HepG2 (cell line): Measurements from ENCODE around the gene CTSW. TPM values are rescaled to one million over a fixed set of nuclear protein-coding genes. Genes with fewer than 3 reads are reported as not detected.

Source experiments
- BRD4 ChIP-seq: sonication (generic); formaldehyde crosslinking; IDR thresholded peaks from 2 replicates; pipeline ENCODE4 v1.4.0; 2020; ENCODE audit warnings: missing genetic modification reagents
- GFI1 ChIP-seq: sonication (generic); formaldehyde crosslinking; IDR thresholded peaks from 2 replicates; pipeline ENCODE4 v1.5.0; 2020; ENCODE audit warnings: missing genetic modification reagents, mild to moderate bottlenecking, borderline replicate concordance
- JUN ChIP-seq: sonication (generic); formaldehyde crosslinking; IDR thresholded peaks from 2 replicates; pipeline ENCODE4 v1.4.0; 2020; ENCODE audit warnings: mild to moderate bottlenecking, missing genetic modification reagents
- KDM2A ChIP-seq: sonication (generic); formaldehyde crosslinking; IDR thresholded peaks from 2 replicates; pipeline ENCODE4 v1.4.0; 2020; ENCODE audit warnings: low read depth, missing genetic modification reagents, borderline replicate concordance
- MEF2D ChIP-seq: sonication (generic); formaldehyde crosslinking; IDR thresholded peaks from 2 replicates; pipeline ENCODE4 v1.5.1; 2020; ENCODE audit warnings: mild to moderate bottlenecking, missing genetic modification reagents
- MEIS1 ChIP-seq: sonication (generic); formaldehyde crosslinking; IDR thresholded peaks from 2 replicates; pipeline ENCODE4 v1.9.0; 2021; ENCODE audit warnings: mild to moderate bottlenecking, missing genetic modification reagents, moderate library complexity, borderline replicate concordance
- MLLT10 ChIP-seq: sonication (generic); formaldehyde crosslinking; IDR thresholded peaks from 2 replicates; pipeline ENCODE4 v1.4.0; 2020; ENCODE audit warnings: missing genetic modification reagents
- NR2F1 ChIP-seq, 2 experiments: fragments of 450-650 bp in 1 of 2; formaldehyde crosslinking in 1 of 2; IDR thresholded peaks; 2 replicates each; pipeline versions ENCODE4 v1.5.0 to v1.6.1; 2016 to 2020; ENCODE audit warnings: mild to moderate bottlenecking in 1 of 2, missing compliant biosample characterization in 1 of 2, missing genetic modification reagents in 1 of 2, moderate library complexity in 1 of 2
- NR2F6 ChIP-seq, 2 experiments: IDR thresholded peaks; 2 replicates each; pipeline ENCODE4 v1.6.1; 2016; ENCODE audit warnings: antibody characterized with exemption in 1 of 2, mild to moderate bottlenecking in 1 of 2
- PHB2 ChIP-seq: fragments of 450-650 bp; IDR thresholded peaks from 2 replicates; pipeline ENCODE4 v1.6.1; 2018; ENCODE audit not compliant: partially characterized antibody
- ZBTB7A ChIP-seq: sonication (generic); formaldehyde crosslinking; IDR thresholded peaks from 2 replicates; pipeline ENCODE4 v1.8.0; 2022; ENCODE audit warnings: mild to moderate bottlenecking, missing genetic modification reagents
- ZNF296 ChIP-seq: sonication (generic); formaldehyde crosslinking; conservative IDR thresholded peaks from 2 replicates; pipeline ENCODE4 v1.5.0; 2020; ENCODE audit warnings: mild to moderate bottlenecking, missing genetic modification reagents
- ZNF563 ChIP-seq: sonication (generic); formaldehyde crosslinking; IDR thresholded peaks from 2 replicates; pipeline ENCODE4 v1.8.0; 2022; ENCODE audit warnings: mild to moderate bottlenecking, moderate library complexity, missing genetic modification reagents
- ZNF761 ChIP-seq: sonication (generic); formaldehyde crosslinking; conservative IDR thresholded peaks from 2 replicates; pipeline ENCODE4 v1.4.0; 2020; ENCODE audit warnings: mild to moderate bottlenecking, missing genetic modification reagents
- ZNF883 ChIP-seq: sonication (generic); formaldehyde crosslinking; IDR thresholded peaks from 2 replicates; pipeline ENCODE4 v1.5.1; 2020; ENCODE audit warnings: mild to moderate bottlenecking, missing genetic modification reagents; ENCODE audit errors: not compliant biosample characterization
- polyA plus RNA-seq, 8 experiments: library from polyadenylated mRNA; depleted of rRNA in 3 of 8; stranded (reverse) in 7 of 8; unstranded in 1 of 8; fragments of >200 nt; fragmentation: Illumina TruSeq in 4 of 8; extraction: Trizol in 4 of 8; gene quantifications; 2 replicates each; pipeline versions ENCODE4 v1.2.1 to v1.2.3, GENCODE V29; 2011 to 2016; ENCODE audit warnings: low read depth in 4 of 8, missing spikeins in 1 of 8, mixed read lengths in 1 of 8; ENCODE audit not compliant: insufficient read depth in 1 of 8
- total RNA-seq, 5 experiments: library from RNA; depleted of rRNA; stranded (reverse); fragments of >200 nt; fragmentation: Illumina TruSeq; extraction: Trizol; gene quantifications; 2 replicates each; pipeline ENCODE4 v1.2.3, GENCODE V29; 2016; ENCODE audit warnings: low read depth in 1 of 5
- TF ChIP-seq, protein P1 (sequence below): sonication (generic); formaldehyde crosslinking; IDR thresholded peaks from 2 replicates; pipeline ENCODE4 v1.8.0; 2022; ENCODE audit warnings: mild to moderate bottlenecking, missing genetic modification reagents; ENCODE audit not compliant: insufficient replicate concordance
- TF ChIP-seq, protein P2 (sequence below): sonication (generic); formaldehyde crosslinking; IDR thresholded peaks from 2 replicates; pipeline ENCODE4 v1.4.0; 2020; ENCODE audit warnings: mild to moderate bottlenecking, missing genetic modification reagents
- TF ChIP-seq, protein P3 (sequence below): sonication (generic); formaldehyde crosslinking; IDR thresholded peaks from 2 replicates; pipeline ENCODE4 v1.5.1; 2020; ENCODE audit warnings: mild to moderate bottlenecking, missing genetic modification reagents, moderate library complexity
- TF ChIP-seq, protein P4 (sequence below): fragments of 450-650 bp; IDR thresholded peaks from 2 replicates; pipeline ENCODE4 v1.6.1; 2016
- TF ChIP-seq, protein P5 (sequence below), 2 experiments: sonication (generic) in 1 of 2; formaldehyde crosslinking in 1 of 2; IDR thresholded peaks; 2 replicates each; pipeline versions ENCODE4 v1.4.0 to v1.6.1; 2016 to 2020; ENCODE audit warnings: borderline replicate concordance in 1 of 2, low read depth in 1 of 2, mild to moderate bottlenecking in 1 of 2, missing genetic modification reagents in 1 of 2

The CTSW gene
- total and polyA plus RNA-seq, 2 of the 13 experiments (the other 11 are each of a cell fraction or from before 2014, with no cell fraction given), result 0.09 TPM; not detected in 1

DNA sequence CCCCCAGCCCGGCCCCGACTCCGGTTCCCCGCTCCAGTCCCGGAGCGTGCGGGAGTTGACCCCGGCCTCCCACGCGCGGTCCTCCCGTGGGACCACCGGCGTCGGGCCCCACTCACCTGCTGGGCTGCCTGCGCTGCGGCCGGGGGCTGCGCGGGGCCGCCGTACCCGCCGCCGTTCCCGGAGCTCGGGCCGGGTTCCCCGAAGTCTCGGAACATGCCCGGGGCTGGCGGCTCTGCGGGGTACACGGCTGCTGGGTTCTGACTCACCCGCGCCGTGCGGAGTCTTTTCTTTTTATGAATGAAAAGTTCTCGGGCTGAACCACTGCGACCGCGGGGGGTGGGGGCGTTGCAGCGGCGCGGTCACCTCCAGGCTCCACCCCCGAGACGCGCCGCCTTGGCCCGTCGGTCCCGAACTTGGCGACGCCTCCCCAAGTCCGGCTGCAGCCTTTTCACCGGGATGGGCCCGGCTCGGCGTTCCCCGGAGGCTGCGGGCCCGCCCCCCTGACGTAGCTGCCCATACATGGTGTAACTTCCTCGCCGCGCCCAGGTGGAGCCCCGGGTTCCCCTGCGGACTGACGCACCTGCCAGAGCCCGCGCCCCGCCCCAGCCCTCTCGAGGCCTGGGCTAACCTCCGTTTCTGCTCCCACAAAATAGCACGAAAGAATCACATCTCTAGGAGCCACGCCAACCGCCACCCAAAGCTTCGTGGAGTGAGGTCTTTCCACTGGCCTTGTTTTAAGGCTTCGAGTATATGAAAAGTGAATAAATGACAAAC is 20.7 kb downstream of the CTSW start, which contains the start of gene FOSL1 (continued):
- no peak for TF ChIP-seq JUN
- TF ChIP-seq, protein P1, sequence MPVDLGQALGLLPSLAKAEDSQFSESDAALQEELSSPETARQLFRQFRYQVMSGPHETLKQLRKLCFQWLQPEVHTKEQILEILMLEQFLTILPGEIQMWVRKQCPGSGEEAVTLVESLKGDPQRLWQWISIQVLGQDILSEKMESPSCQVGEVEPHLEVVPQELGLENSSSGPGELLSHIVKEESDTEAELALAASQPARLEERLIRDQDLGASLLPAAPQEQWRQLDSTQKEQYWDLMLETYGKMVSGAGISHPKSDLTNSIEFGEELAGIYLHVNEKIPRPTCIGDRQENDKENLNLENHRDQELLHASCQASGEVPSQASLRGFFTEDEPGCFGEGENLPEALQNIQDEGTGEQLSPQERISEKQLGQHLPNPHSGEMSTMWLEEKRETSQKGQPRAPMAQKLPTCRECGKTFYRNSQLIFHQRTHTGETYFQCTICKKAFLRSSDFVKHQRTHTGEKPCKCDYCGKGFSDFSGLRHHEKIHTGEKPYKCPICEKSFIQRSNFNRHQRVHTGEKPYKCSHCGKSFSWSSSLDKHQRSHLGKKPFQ (CRISPR knock-in tag), result no peak
- TF ChIP-seq ZBTB7A, result no peak
- TF ChIP-seq ZNF761 (CRISPR knock-in tag), result no peak
- TF ChIP-seq, protein P2, sequence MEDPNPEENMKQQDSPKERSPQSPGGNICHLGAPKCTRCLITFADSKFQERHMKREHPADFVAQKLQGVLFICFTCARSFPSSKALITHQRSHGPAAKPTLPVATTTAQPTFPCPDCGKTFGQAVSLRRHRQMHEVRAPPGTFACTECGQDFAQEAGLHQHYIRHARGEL (CRISPR knock-in tag), result no peak
- TF ChIP-seq PHB2, result no peak
- no peak for TF ChIP-seq NR2F6 (IDR thresholded peaks at IDR 0.05)
- TF ChIP-seq NR2F6 (CRISPR knock-in tag; IDR thresholded peaks at IDR 0.05), result peak; percentile 36; the same call in 1 of the 2 replicates
- no peak for TF ChIP-seq GFI1 (CRISPR knock-in tag)
- TF ChIP-seq ZNF296 (CRISPR knock-in tag), result no peak
- TF ChIP-seq NR2F1 (CRISPR knock-in tag; IDR thresholded peaks at IDR 0.05), result no peak
- TF ChIP-seq, protein P3, sequence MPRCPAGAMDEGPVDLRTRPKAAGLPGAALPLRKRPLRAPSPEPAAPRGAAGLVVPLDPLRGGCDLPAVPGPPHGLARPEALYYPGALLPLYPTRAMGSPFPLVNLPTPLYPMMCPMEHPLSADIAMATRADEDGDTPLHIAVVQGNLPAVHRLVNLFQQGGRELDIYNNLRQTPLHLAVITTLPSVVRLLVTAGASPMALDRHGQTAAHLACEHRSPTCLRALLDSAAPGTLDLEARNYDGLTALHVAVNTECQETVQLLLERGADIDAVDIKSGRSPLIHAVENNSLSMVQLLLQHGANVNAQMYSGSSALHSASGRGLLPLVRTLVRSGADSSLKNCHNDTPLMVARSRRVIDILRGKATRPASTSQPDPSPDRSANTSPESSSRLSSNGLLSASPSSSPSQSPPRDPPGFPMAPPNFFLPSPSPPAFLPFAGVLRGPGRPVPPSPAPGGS, result no peak
- peak; percentile 81; the same call in 1 of the 2 replicates for TF ChIP-seq KDM2A (CRISPR knock-in tag)
- no peak for TF ChIP-seq MLLT10 (CRISPR knock-in tag)
- no peak for TF ChIP-seq MEF2D (CRISPR knock-in tag)
- TF ChIP-seq ZNF883 (CRISPR knock-in tag), result no peak
- TF ChIP-seq BRD4 (CRISPR knock-in tag), result no peak
- no peak for TF ChIP-seq MEIS1 (CRISPR knock-in tag)
- TF ChIP-seq, protein P4, sequence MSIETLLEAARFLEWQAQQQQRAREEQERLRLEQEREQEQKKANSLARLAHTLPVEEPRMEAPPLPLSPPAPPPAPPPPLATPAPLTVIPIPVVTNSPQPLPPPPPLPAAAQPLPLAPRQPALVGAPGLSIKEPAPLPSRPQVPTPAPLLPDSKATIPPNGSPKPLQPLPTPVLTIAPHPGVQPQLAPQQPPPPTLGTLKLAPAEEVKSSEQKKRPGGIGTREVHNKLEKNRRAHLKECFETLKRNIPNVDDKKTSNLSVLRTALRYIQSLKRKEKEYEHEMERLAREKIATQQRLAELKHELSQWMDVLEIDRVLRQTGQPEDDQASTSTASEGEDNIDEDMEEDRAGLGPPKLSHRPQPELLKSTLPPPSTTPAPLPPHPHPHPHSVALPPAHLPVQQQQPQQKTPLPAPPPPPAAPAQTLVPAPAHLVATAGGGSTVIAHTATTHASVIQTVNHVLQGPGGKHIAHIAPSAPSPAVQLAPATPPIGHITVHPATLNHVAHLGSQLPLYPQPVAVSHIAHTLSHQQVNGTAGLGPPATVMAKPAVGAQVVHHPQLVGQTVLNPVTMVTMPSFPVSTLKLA, result no peak
- TF ChIP-seq, protein P5, sequence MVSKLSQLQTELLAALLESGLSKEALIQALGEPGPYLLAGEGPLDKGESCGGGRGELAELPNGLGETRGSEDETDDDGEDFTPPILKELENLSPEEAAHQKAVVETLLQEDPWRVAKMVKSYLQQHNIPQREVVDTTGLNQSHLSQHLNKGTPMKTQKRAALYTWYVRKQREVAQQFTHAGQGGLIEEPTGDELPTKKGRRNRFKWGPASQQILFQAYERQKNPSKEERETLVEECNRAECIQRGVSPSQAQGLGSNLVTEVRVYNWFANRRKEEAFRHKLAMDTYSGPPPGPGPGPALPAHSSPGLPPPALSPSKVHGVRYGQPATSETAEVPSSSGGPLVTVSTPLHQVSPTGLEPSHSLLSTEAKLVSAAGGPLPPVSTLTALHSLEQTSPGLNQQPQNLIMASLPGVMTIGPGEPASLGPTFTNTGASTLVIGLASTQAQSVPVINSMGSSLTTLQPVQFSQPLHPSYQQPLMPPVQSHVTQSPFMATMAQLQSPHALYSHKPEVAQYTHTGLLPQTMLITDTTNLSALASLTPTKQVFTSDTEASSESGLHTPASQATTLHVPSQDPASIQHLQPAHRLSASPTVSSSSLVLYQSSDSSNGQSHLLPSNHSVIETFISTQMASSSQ (IDR thresholded peaks at IDR 0.05; ENCODE audit: low read depth), result no peak
- TF ChIP-seq, protein P5 (CRISPR knock-in tag; IDR thresholded peaks at IDR 0.05; ENCODE audit: borderline replicate concordance), result no peak
- no peak for TF ChIP-seq ZNF563 (CRISPR knock-in tag)
